TTC549 (cell line): ENCODE results near the gene IFITM2.
"Not testable (repeated sequence)": the region's sequence is repeated elsewhere in the genome, so short reads cannot be mapped to it uniquely, and the experiment has no call there.

ENCODE experiments used
- FAIRE-seq: peaks from 2 replicates; lab custom pipeline; 2012; peaks lifted over from hg19 to GRCh38; lab: Jason Lieb, UNC

Gene IFITM2

GRCh38 chr11:342328-342727 is 34.7 kb downstream of the IFITM2 start:
- FAIRE-seq: no peak

GRCh38 chr11:344836-345578 is 37.4 kb downstream of the IFITM2 start:
- no peak for FAIRE-seq

- FAIRE-seq: no peak
Measured at GRCh38 chr11:346529-346928, 38.9 kb downstream of the IFITM2 start.

GRCh38 chr11:349270-349954 is 41.8 kb downstream of the IFITM2 start:
- not testable (repeated sequence) for FAIRE-seq

- not testable (repeated sequence) for FAIRE-seq
Measured at GRCh38 chr11:350033-350722, 42.6 kb downstream of the IFITM2 start.

GRCh38 chr11:350723-351255 is 43.2 kb downstream of the IFITM2 start:
- FAIRE-seq: no peak

- no peak for FAIRE-seq
Measured at GRCh38 chr11:351411-351810, 43.8 kb downstream of the IFITM2 start.

- FAIRE-seq: no peak
Measured at GRCh38 chr11:352456-353031, 44.9 kb downstream of the IFITM2 start.

GRCh38 chr11:353179-353873 is 45.7 kb downstream of the IFITM2 start:
- FAIRE-seq: no peak

- FAIRE-seq: no peak
Measured at GRCh38 chr11:355581-356458, 48.2 kb downstream of the IFITM2 start.

GRCh38 chr11:356610-357009 is 49.0 kb downstream of the IFITM2 start:
- no peak for FAIRE-seq

- FAIRE-seq: no peak
Measured at GRCh38 chr11:357582-357981, 50.0 kb downstream of the IFITM2 start.

- no peak for FAIRE-seq
Measured at GRCh38 chr11:358129-358800, 50.6 kb downstream of the IFITM2 start.
